Activated CD4-positive, CD25-positive, alpha-beta regulatory T cell treated with anti-CD3 and anti-CD28 coated beads, Interleukin-2, amount 50 U/mL, for 72 hours (primary cell): ENCODE results near the gene SPHK1.
A peak's percentile ranks its signal among the peaks of the same experiment; 100 is the strongest.
"Not testable (repeated sequence)": the region's sequence is repeated elsewhere in the genome, so short reads cannot be mapped to it uniquely, and the experiment has no call there.

ENCODE experiments used
- DNase-seq: peaks from one replicate; pipeline ENCODE4 v3.0.0; 2021

Gene SPHK1, protein sequence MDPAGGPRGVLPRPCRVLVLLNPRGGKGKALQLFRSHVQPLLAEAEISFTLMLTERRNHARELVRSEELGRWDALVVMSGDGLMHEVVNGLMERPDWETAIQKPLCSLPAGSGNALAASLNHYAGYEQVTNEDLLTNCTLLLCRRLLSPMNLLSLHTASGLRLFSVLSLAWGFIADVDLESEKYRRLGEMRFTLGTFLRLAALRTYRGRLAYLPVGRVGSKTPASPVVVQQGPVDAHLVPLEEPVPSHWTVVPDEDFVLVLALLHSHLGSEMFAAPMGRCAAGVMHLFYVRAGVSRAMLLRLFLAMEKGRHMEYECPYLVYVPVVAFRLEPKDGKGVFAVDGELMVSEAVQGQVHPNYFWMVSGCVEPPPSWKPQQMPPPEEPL

DNA sequence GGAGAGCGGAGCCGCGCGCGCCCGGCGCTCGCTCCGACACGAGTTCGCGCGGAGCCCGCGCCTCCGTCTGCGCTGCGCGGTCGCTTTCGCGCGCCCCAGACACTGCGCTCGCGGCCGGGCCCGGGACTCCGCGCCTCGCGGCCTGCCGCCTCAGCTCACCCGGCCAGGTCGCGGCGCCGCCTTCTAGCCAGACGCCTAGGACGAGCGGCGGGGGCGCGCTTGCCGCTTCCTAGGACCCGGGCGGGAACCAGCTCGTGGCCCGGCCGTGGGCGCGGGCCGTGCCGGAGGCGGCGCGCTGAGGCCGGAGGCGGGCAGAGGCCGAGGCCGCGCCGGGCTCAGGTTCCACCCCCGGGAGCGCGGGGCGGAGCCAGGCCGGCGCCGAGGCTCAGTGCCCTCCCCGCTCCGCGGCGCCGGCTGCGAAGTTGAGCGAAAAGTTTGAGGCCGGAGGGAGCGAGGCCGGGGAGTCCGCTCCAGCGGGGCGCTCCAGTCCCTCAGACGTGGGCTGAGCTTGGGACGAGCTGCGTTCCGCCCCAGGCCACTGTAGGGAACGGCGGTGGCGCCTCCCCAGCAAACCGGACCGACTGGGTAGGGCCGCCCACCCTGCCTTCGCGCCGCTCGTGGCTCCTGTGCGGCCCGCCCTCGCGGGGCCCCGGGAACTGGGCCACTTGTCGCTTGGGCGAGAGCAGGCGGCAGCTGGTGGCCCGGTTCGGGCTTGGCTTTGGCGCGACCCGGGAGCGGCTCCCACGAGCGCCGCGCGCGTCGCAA is at the start of gene SPHK1:
Gene SPHK1 (plus strand): TSS at position 388 of the 765 bp plus-strand sequence. CDS start 1,036 bp downstream, outside the sequence.
- peak; percentile 73 for DNase-seq

DNA sequence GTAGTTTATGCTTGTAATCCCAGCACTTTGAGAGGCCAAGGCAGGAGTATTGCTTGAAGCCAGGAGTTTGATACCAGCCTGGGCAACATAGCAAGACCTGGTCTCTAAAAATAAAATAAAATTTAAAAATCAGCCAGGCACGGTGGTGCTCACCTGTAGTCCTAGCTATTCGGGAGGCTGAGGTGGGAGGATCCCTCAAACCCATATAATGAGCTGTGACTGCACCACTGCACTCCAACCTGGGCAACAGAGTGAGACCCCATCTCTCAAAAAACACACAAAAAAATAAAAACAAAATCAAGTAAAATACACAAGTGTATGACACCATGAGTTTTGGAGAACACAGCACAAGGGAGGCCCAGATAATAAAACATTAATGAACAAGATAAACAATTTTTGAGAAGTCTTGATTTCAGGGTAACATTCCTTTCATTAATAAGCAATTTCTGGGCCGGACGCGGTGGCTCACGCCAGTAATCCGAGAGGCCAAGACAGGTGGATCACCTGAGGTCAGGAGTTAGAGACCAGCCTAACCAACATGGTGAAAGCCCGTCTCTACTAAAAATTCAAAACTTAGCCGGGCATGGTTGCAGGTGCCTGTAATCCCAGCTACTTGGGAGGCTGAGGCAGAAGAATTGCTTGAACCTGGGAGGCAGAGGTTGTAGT is 48.6 kb upstream of the SPHK1 start:
- DNase-seq = no peak

DNA sequence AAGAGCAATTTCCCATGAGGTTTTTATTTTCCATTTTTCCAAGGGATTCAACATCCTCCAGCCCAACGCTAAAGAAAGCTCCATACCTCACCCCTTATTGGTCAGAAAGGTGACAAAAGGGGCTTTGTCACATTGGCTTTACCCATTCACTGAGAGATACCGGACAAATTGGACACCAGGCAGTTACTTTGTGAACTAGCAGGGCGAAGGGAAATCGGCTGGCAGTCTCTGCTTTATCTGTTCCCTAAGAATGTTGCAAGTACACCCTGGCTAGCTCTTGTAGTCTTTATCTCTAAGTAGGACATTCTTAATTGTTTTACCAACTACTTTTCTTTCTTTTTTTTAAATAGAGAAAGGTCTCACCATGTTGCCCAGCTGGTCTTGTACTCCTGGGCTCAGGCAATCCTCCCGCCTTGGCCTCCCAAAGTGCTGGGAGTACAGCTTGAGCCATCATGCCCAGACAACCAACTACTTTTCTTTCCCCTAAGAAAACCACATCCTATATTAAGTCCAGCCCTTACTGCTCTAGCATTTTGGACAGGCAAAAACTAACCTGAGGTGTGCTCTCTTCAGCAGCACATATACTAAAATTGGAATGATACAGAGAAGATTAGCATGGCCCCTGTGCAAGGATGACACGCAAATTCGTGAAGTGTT is 47.5 kb upstream of the SPHK1 start:
- no peak for DNase-seq

DNA sequence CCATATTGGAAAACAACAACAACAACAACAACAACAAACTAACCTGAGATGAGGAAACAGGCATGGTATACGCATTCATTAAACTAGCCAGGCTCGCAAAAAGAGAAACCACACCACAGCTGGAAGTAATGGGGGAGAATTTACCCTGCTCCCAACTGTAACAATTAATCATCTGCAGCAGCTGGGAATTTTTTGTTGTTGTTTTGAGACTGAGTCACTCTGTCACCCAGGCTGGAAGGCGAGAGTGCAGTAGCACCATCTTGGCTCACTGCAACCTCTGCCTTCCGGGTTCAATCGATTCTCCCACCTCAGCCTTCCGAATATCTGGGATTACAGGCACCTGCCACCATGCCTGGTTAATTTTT is 47.0 kb upstream of the SPHK1 start:
- DNase-seq = no peak

DNA sequence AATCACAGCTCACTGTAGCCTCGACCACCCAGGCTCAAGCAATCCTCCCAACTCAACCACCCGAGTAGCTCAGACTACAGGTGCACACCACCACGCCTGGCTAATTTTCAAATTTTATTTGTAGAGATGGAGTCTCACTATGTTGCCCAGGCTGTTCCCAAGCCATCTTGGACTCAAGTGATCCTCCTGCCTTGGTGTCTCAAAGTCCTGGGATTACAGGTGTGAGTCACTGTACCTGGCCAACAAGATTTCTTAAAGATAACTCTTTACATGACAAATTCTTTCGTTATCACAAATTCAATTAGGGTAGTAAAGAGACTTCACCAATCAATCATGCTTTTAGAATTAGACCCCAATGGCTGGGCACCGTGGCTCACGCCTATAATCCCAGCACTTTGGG is 43.1 kb upstream of the SPHK1 start:
- no peak for DNase-seq

DNA sequence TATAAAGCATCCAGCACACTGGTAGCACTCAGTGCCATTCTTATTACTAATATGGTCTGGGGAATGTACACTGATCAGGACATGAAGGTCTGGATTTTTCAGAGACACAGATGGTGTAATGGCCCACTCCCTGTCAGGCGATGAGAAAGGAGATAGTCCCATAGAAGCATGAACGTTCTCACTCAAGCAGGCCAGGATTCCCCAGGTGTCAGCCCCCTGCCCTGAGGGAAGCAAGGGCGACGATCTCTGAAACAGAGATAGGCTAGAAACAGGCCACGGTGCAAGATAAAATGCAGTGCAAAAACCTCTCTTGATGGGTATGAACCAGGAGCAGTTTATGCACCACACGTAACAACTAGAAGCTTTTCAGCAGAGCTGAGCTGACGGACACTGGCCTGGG is 41.3 kb upstream of the SPHK1 start:
- DNase-seq = no peak

DNA sequence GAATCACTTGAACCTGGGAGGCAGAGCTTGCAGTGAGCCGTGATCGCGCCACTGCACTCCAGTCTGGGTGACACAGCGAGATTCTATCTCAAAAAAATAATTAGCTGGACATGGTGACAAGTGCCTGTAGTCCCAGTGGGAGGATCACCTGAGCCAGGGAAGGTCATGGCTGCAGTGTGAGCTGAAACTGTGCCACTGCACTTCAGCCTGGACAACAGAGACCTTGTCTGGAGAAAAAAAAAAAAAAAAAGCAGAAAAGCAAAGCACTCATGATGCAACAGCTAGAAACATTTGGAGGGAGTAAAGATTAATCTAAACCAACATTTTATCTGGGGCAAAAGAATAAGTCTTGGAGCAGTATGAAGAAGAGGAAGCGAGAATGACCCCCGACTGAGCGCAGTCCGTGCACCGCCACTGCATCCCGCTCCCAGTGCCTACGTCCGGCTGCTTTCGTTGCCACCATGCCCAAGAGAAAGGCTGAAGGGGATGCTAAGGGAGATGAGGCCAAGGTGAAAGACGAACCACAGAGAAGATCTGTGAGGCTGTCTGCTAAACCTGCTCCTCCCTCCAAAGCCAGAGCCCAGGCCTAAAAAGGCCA is 38.9 kb upstream of the SPHK1 start:
- DNase-seq = no peak

DNA sequence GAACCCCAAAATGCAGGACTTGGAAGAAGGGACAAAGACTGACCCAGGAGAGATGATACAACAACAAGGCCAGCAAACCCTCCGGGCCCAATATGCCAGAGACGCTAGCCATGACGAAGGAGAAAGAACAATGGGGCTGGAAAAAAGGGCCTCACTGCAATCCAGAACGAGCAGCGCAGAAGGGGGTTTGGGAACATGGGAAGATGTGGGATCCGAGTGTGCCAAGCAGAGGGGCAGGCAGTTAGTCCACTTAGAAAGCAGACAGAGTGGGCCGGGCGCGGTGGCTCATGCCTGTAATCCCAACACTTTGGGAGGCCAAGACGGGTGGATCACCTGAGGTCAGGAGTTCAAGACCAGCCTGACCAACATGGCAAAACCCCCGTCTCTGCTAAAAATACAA is 37.5 kb upstream of the SPHK1 start:
- DNase-seq = not testable (repeated sequence)

DNA sequence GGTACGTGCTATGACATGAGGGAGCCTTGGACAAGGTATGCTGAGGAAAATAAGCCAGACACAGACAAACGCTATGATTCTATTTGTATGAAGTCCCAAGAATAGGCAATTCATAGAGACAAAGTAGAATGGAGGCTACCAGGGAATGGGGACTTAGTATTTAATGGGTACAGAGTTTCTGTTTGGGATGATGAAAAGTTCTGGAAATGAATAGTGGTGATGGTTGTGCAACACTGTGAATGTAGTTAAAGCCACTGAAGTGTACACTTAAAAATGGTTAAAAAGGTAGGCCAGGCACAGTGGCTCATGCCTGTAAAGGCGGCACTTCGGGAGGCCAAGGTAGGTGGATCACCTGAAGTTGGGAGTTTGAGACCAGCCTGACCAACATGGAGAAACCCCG is 33.9 kb upstream of the SPHK1 start:
- no peak for DNase-seq

DNA sequence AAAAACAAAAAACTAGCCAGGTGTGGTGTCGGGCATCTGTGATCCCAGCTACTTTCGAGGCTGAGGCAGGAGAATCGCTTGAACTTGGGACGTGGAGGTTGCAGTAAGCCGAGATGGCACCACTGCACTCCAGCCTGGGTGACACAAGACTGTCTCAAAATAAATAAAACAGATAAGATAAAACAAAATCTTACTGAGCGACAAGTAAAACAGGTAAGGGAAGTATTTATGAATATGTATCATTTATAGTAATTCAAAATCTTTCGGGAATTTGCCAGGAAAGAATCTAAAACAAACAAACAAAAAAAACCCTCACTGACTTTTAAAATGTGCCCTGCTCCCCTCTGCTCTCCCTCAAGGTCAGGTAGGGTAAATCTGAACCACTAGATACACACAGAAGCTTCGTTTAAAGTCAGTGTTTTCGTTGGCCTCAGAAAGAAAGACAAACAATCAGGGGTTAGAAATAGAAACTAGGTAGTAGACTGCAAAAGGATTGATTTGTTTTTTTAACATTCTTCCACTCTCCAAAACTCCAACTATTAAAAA is 32.8 kb upstream of the SPHK1 start:
- DNase-seq = no peak

DNA sequence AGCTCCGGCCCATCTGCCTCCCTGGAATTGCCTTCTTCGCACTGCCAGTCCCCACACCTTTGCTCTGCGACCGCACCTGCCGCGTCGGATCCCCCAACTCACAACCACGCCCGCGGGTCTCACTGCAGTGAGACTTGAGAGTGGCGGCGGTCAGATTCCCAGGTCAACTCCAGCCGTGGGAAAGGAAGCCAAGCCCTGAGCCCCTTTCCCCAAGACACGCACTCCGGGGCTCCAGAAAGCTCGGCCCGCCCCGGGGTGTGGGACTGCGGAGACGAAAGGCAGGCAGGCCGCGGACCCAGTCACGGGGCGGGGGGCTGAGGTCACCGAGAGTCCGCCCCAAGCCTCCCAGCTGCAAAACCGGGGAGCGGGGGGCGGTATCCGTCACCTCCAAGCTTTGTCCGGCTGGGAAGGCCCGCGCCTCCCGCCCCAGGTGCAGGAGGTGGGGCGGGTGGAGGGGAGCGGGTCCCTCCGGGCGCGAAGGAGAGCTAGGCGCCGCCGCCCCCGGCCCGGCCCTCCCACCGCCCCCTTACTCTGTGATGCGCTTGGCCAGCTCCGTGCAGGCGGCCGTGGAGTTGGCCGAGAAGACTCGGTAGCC is 31.3 kb upstream of the SPHK1 start:
- DNase-seq = peak; percentile 49

DNA sequence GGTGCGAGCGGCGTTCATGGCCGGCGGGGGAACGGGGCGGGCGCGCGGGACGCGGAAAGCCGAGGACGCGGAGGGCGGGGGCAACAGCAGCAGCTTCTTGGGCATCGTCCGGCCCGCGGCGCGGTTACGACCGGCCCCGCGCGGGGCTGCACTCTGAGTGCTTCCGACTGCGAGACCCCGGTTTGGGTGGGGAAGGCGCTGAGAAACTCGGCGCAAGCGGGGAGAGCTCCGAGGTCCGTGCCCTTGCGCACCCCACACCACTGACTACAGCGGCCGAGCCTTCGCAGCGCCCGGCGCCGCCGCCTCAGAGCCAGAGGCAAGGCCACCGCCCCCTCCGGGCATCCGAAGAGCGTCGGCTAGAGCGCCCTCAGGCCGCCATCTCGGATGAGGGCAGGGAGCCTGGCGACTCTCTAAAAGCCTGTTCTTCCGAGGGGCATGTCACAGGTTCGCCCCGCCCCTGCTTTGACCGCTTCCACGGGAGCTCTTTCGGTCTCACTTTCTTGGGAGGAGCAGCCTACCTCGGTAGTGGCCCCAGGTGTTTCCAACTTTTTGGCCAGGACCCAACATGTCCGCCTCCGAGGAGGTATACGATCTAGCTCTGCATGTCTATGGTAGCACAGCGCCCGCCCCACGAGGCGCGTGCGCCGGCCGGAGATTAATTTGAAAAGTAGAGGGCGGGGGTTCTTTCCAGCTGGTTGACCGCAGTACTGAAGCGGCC is 30.7 kb upstream of the SPHK1 start, which contains the start of gene PRPSAP1:
Gene PRPSAP1 (minus strand): TSS at position 318 of the 718 bp plus-strand sequence. CDS start 213 bp downstream, at position 105.
- DNase-seq = peak; percentile 81

DNA sequence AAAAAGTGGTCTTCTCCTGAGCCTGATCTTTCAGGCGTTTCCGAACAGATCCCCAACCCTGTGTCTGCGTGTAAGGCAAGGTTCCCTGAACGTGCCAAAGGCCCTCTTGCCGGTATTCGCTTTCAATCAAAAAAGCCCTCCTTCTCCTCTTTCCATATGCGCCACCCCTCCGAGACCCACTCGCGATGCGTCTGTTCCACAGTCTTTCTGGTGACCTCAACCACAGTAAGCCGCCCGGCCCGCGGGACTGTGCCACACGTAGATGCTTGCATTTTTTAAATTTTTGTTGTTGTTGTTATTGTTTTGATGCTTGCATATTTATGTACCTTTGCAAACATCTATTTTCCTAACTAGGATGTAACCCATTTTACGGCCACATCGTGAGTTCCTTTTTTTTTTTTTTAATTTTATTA is 30.1 kb upstream of the SPHK1 start:
- DNase-seq = no peak

DNA sequence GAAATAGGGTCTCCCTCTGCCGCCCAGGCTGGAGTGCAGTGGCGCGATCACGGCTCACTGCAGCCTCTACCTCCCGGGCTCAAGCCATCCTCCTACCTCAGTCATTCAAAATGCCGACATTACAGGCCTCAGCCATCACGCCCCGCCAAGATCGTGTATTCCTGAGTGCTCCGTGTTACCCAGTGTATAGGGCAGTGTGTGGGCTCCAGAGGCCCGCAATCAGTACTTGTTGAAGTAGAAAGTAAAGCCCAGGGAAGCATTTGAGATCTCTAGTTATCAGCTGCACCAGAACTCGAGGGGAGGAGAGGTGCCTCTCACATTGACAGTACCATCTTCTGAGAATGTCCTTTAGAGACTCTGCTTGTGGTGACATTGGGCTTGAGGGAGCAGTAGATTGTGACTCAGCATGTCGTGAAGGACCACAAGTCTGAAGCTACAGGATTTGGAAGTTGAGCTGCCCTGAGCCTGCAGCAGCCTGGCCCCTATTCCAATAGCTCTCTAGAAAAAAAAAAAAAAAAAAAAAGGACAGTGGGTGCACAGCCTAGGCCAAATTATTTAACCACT is 29.6 kb upstream of the SPHK1 start:
- DNase-seq = no peak

DNA sequence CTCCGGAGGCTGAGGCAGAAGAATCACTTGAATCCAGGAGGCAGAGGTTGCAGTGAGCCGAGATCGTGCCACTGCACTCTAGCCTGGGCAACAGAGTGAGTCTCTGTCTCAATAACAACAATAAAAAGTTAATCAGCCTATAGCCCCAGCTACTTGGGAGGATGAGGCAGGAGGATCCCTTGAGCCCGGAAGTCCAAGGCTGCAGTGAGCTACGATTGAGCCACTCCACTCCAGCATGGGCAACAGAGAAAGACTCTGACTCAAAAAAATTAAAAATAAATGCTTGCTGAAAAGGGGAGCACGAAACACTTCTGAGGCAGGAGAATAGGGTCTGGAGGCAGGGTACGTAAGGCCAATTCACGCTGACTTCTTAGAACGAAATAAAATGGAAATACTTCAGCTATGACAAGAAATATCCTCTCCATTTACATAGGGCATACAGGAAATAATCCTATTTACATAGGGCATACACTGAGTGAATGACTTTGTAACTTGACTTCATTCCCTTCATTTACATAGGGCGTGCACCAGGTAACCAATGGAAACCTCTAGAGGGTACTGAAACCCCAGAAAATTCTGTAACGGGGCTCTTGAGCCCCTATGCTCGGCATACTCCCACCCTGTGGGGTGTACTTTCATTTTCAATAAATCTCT is 27.5 kb upstream of the SPHK1 start:
- no peak for DNase-seq

DNA sequence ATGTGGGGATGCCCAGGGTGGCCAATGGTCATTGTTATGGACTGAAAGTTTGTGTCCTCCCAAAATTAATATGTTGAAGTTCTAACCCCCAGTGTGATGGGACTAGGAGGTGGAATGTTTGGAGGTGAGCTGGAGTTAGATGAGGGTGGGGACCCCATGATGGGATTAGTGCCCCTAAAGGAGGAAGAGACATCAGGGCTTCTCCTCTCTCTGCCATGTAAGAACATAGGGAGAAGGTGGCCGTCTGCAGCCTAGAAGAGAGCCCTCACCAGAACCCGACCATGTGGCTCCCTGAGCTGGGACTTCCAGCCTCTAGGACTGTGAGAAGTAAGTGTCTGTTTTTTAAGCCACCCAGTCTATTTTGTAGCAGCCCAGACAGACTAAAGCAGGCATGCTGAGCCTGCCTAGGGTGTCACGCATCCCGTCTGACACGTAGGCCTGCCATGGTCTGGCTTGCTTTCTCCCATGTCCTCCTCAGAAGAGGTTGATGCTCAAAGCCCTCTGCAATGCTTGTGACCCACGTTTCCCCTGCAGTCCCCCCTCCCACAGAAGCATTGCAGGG is 26.7 kb upstream of the SPHK1 start:
- DNase-seq = no peak

DNA sequence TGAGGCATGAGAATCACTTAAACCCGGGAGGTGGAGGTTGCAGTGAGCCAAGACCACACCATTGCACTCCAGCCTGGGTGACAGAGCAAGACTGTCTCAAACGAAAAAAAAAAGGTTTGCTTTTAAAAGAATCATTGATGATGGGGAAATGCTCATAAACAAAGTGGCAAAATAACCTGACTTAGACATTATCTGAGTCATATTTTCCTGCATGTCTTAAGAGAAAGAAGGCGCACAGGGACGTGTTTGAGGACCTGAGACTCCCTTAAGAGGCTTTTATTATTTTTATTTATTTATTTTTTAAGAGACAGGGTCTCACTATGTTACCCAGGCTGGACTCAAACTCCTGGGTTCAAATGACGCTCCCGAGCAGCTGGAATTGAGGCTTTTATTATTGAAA is 25.0 kb upstream of the SPHK1 start:
- no peak for DNase-seq

DNA sequence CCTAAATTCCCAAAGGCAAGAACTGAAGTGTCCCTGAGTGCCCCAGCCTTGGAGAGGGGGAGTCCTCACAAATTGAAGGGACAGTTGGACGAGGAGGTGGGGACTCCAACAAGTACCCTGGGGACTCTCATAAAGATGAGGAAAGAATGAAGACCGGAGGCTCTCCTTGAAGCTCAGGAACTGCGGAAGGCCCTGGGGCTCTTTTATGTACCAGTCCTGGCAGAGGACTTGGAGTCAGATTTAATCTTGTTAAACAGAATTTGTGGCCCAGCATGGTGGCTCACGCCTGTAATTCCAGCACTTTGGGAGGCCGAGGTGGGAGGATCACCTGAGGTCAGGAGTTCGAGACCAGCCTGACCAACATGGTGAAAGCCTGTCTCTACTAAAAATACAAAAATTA is 24.6 kb upstream of the SPHK1 start:
- not testable (repeated sequence) for DNase-seq

DNA sequence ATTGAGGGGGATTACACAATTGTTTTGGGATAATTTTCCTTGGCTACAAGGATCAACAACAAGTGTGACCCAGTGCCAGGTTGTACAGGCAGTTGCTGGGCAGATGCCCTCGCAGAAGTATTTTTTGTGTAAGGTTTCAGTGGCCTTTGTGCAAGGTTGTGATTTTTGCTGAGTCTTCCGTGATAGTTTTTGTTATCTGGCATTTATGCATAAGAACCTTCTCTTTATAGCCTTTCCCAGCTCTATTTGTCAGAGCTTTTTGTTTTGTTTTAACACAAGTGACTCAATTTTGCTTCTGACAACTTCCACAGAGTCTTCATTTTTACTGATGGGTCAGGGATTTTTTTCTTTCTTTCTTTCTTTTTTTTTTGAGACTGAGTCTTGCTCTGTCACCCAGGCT is 23.9 kb upstream of the SPHK1 start:
- DNase-seq = no peak
